Hindlimb muscle (tissue), 1 donor: ENCODE results near the gene RAD51B. TPM values are rescaled to one million over a fixed set of nuclear protein-coding genes. Genes with fewer than 3 reads are reported as not detected.

Experiments used
- DNase-seq: peaks from one replicate; pipeline ENCODE4 v3.0.0-alpha.2; 2013
- polyA plus RNA-seq: library from polyadenylated mRNA; unstranded; fragments of 120-200 nt; gene quantifications from one replicate; pipeline ENCODE4 v1.2.1, GENCODE V29; 2013; ENCODE audit not compliant: insufficient read length

Gene RAD51B
- polyA plus RNA-seq, 1 donor: 10.2 TPM

- DNase-seq: no peak
Observed at GRCh38 chr14:68309616-68310015, 490.0 kb downstream of the RAD51B start.

GRCh38 chr14:68312300-68312699 lies 492.7 kb downstream of the RAD51B start:
- DNase-seq: no peak

- DNase-seq: no peak
Observed at GRCh38 chr14:68312884-68313610, 493.5 kb downstream of the RAD51B start.

GRCh38 chr14:68314642-68315041 lies 495.1 kb downstream of the RAD51B start:
- DNase-seq: no peak

- DNase-seq: no peak
Observed at GRCh38 chr14:68315081-68315480, 495.5 kb downstream of the RAD51B start.

- DNase-seq: no peak
Observed at GRCh38 chr14:68316078-68316868, 496.7 kb downstream of the RAD51B start.

- no peak for DNase-seq
Observed at GRCh38 chr14:68317239-68317638, 497.7 kb downstream of the RAD51B start.

- DNase-seq: no peak
Observed at GRCh38 chr14:68318828-68319227, 499.2 kb downstream of the RAD51B start.

- DNase-seq: no peak
Observed at GRCh38 chr14:68320495-68320894, 500.9 kb downstream of the RAD51B start.

- no peak for DNase-seq
Observed at GRCh38 chr14:68322940-68323620, 503.5 kb downstream of the RAD51B start.

GRCh38 chr14:68325267-68325807 lies 505.8 kb downstream of the RAD51B start:
- DNase-seq: no peak

- DNase-seq: no peak
Observed at GRCh38 chr14:68327231-68327630, 507.7 kb downstream of the RAD51B start.

GRCh38 chr14:68328509-68328908 lies 508.9 kb downstream of the RAD51B start:
- DNase-seq: no peak

- no peak for DNase-seq
Observed at GRCh38 chr14:68331426-68331825, 511.8 kb downstream of the RAD51B start.

- no peak for DNase-seq
Observed at GRCh38 chr14:68331991-68332390, 512.4 kb downstream of the RAD51B start.

GRCh38 chr14:68333262-68333661 lies 513.7 kb downstream of the RAD51B start:
- no peak for DNase-seq

GRCh38 chr14:68335312-68335711 lies 515.7 kb downstream of the RAD51B start:
- DNase-seq: no peak

GRCh38 chr14:68336165-68336564 lies 516.6 kb downstream of the RAD51B start:
- DNase-seq: no peak

- no peak for DNase-seq
Observed at GRCh38 chr14:68337279-68337678, 517.7 kb downstream of the RAD51B start.

- DNase-seq: no peak
Observed at GRCh38 chr14:68340262-68340661, 520.7 kb downstream of the RAD51B start.

GRCh38 chr14:68341411-68342212 lies 522.0 kb downstream of the RAD51B start:
- no peak for DNase-seq

- no peak for DNase-seq
Observed at GRCh38 chr14:68342216-68342763, 522.7 kb downstream of the RAD51B start.
